CMK (cell line): ENCODE results near the gene LRRC37B.
"Not testable (repeated sequence)": the region's sequence is repeated elsewhere in the genome, so short reads cannot be mapped to it uniquely, and the experiment has no call there.

Experiments used
- DNase-seq: peaks from one replicate; pipeline ENCODE4 v3.0.0-alpha.2; 2010; ENCODE audit warnings: low read depth

The LRRC37B gene

DNA sequence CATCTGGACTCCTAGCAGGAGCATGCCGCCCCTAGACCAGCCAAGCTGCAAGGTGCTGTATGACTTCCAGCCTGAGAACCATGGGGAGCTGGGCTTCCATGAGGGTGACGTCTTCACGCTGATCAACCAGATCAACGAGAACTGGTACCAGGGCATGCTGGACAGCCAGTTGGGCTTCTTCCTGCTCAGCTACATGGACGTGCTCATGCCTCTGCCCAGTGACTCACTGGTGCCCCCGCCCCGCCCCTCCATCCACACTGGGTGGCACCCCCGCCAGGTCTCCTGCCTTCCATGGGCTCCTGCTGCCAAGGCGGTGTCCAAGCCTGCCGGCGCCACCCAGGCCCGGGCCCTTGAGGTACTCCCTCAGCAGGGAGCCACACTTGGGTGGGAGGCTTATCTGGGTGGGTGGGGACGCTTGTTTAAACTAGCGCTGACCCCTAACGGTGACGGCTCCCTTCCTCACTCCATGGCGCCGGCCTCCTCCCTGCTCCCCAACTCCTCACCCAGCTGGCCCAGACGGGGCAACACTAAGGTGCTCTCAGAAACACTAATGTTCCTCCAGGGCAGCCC lies 34.2 kb downstream of the LRRC37B start:
- DNase-seq = not testable (repeated sequence)

DNA sequence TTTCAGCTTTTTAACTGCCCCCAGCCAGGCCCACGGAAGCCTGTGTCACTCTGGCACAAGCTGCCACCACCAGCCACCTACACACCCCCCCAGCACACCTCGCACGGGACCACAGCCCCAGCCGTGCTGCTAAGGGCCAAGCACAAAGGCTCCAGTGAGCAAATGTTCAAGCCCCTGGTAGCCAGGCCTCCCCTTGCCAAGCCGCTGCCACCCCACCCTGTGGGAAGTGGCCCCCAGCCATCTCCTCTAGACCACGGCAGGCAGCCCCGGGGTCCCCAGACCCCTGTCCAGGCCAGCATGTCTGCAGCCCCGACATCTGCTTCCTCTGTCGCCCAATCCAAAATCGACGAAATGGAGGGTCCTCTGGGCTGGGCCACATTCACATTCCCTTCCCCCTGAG lies 35.1 kb downstream of the LRRC37B start:
- DNase-seq = not testable (repeated sequence)

DNA sequence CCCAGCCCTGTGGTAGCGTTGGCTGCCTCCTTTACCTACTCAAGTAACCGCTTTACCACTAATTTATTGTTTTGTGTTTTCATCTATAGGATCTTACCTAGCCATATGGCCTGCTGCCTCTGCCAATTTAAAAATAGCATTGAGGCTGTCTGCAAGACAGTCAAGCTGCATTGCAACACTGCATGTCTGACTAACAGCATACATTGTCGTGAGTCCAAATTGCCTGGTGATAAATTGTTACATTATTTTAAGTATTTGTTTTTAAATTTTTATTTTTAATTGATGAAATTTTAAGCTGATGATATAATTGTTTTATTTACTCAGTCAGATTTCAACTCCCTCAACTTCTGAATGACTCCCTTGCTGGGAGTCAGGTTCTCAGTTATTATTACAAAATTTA lies 38.4 kb downstream of the LRRC37B start:
- DNase-seq = not testable (repeated sequence)

DNA sequence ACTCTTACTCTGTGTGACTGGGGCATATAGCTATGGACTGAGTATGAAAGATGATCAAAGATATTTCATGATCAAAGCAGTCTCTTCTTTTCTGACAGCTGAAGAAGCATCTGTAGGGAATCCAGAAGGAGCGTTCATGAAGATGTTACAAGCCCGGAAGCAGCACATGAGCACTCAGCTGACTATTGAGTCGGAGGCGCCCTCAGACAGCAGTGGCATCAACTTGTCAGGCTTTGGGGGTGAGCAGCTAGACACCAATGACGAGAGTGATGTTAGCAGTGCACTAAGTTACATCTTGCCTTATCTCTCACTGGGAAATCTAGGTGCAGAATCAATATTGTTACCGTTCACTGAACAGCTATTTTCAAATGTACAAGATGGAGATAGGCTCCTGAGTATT lies 40.5 kb downstream of the LRRC37B start:
- DNase-seq = not testable (repeated sequence)

DNA sequence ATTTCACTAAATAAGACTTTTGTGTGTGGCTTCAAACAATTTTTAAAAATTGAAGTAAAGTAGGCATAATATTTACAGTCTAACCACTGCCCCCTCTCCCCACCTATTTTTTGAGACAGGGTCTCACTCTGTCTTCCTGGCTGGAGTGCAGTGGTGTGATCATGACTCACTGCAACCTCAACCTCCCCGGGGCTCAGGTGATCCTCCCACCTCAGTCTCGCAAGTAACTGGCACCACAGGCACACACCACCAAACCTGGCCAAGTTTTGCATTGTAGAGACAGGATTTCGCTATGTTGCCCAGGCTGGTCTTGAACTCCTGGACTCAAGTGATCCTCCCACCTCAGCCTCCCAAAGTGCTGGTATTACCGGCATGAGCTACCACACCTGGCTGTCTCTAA lies 47.8 kb downstream of the LRRC37B start:
- not testable (repeated sequence) for DNase-seq

DNA sequence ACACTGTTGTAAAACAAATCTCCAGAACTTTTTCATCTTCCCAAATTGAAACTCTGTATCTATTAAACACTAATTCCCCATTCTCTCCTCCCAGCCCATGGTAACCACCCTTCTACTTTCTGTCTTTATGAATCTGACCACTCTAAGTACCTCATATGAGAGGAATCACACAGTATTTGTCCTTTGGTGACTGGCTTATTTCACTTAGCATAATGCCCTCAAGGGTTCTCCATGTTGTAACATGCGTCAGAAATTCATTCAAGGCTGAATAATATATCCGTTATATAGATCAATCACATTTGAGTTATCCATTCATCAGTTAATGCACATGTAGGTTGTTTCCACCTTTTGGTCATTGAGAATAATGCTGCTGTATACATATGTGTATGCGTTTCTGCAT lies 48.2 kb downstream of the LRRC37B start:
- not testable (repeated sequence) for DNase-seq

DNA sequence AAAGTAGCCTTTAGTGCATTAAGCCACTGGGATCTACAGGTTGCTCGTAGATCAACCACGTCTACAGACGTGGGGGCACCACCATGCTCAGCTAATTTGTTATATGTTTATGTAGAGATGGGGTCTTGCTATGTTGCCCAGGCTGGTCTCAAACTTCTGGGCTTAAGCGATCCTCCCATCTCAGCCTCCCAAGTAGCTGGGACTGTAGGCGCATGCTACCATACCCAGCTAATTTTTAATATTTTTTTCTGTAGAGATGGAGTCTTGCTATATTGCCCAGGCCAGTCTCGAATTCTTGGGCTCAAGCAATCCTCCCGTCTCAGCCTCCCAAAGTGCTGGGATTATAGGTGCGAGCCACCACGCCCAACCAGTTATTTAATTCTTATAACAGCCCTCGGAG lies 49.3 kb downstream of the LRRC37B start:
- not testable (repeated sequence) for DNase-seq

DNA sequence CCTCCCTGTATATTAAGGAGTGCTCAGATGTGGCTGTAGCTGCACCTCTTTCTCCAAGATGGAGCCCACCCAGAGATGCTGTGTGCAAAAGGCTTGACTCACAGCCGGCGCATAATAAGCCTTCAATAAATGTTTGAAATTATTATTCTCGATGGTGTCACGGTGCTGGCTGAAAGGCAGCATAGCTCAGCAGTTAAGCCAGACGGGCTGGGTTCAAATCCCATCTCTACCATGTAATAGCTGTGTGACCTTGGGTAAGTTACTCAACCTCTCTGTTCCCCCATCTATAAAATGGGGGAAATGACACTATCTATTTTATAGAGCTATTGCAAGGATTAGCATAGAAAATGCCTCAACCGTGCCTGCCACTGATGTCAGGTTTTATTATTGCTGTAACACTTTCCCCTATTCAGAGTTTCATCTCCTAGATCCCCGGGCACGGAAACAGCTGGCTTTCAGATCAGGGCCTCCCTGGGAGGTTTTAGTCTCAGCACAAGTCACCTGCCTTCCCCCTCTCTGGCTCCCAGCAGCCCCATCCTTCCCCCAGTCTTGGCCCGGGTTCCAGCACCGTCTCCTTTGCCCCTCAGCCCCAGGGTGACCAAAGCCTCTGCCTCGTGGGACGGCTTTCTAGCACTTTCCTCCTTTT lies 50.4 kb downstream of the LRRC37B start:
- DNase-seq = not testable (repeated sequence)

DNA sequence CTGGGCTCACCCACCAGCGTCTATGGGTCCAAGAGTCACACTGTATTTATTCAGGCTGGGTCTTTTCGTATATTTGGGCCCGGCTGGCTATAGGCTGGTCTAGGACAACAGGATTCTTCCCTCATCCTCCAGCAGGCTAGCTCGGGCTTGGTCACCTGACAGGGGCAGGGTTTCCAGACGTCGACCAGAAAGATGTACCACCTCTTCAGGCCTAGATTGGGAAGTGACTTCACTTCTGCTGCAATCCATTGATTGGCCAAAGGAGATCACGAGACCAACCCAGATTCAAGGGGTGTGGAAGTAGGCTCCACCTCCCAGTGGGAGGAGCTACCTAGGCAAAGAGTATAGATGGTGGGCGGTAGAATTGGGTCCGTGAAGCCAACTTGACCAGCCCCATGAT lies 53.5 kb downstream of the LRRC37B start:
- not testable (repeated sequence) for DNase-seq

DNA sequence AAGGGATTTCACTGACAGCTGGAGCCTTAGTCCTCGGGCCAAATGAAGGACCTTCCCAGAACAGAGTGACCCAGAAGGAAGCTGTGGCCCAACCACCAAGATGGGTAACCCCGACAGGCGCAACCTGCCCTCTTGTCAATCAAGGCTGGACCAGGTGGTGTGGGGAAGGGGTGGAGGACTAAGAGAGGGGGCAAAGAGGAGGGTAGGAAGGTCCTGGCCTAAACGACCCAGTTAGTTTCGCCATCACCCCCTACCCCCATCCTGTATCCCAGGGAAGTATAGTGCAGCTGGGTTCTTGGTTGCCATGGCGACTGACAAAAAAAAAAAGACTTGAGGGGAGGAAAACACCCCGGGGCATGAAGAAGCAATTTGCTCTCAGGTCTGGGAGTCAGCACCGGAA lies 54.7 kb downstream of the LRRC37B start:
- not testable (repeated sequence) for DNase-seq

DNA sequence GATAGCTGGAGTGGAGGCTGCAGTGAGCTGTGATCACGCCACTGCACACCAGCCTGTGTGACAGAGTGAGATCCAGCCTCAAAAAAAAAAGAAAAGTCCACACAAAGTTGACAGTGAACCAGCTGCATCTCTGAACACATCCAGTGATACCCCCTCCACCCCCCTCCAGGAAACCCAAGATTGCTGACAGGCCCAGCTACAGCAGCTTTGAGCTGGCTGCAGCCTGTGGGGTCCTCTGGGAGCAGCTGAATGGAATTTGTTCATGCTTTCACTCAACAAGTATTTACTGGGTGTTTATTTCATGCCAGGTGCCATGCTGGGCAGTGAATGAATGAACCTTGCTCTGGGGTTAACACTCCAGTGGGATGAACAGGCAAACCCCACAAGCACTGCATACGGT lies 56.9 kb downstream of the LRRC37B start:
- DNase-seq = not testable (repeated sequence)

DNA sequence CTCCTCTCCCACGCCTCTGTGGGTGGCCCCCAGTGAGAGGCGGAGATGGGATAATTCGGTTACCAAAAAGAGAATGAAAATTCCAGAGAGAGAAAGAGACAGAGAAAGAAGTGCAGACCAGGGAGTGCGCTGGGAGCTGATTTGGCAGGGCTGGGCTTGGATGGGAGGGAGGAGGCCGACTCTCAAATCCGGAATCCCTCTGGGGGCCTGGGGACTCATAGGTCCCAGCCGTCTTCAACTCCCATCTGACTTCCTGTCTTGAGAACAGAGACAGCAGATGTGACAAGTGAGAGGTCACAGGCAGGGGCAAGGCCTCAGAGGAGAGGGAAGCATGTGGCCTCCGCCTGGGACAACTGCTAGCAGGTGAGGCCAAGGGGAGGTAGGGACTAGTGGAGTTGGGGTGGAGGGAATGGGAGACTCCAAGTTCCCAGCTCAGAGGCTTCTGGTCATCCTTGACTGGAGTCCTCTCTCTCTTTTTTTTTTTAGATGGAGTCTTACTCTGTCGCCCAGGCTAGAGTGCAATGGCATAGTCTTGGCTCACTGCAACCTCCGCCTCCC lies 59.0 kb downstream of the LRRC37B start:
- DNase-seq = not testable (repeated sequence)

DNA sequence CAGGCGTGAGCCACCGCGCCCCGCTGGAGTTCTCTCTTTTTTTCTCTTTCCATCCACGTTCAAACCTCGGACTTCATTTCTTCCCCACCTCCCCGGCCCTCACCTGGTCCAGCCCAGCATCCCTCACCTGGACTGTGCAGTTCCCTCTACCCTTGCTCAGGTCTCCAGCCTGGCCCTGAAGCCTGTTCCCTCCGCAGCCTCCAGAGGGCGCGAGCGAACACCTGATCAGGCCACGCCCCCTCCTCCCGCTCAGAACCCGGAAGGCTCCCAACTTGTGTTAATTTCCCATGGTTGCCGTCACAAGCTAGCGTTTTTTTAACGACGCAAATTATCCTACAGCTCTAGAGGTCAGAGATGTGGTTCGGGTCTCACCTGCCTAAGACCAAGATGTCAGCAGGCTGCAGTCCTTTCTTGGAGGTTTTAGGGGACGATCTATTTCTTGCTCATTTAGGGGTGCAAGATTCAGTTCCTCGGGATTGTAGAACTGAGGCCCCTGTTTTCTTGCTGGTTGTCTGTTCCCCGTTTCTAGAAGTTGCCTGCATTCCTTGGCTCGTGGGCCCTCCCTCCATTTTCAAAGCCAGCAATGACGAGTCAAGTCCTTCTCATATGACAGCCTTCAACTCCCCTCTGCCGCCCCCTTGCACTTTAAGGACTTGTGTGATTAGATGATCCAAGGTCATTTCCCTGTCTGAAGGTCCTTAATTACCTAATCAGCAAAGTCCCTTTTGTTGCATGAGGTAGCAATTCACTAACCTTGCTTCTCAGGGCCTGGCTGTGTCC lies 59.9 kb downstream of the LRRC37B start:
- DNase-seq = not testable (repeated sequence)

DNA sequence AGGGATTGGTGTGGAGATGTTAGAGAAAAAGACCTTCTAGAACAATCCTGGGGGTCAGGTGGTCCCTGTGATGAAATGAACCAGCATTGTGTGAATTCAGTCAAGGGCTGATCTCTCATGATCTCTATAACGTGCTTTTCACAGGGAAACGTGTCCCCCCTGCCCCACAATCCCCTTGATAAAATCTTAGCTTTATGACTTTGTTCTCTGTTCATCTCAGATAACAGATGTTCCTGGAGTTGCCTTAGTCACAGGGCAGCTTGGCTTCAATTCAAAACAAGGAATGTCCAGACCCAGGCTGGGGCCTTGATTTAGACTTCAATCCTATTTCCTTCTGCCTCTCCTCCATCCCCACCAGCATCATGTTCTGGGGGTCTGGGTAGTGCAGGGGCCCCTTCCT lies 61.9 kb downstream of the LRRC37B start:
- not testable (repeated sequence) for DNase-seq

DNA sequence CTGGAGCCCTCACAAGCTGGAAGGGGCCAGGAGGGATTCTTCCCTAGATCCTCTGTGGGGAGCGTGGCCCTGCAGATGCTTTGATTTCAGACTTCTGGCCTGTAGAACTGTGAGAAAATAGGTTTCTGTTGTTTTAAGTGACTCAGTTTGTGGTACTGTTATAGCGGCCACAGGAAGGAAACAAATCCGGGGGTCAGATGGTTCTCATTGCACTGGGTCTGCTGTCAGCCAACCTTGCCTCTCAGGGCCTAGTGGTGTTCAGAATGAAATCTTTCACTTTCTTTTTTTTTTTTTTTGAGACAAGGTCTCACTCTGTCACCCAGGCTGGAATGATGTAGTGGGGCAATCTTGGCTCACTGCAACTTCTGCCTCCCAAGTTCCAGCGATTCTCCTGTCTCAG lies 64.8 kb downstream of the LRRC37B start:
- DNase-seq = not testable (repeated sequence)

DNA sequence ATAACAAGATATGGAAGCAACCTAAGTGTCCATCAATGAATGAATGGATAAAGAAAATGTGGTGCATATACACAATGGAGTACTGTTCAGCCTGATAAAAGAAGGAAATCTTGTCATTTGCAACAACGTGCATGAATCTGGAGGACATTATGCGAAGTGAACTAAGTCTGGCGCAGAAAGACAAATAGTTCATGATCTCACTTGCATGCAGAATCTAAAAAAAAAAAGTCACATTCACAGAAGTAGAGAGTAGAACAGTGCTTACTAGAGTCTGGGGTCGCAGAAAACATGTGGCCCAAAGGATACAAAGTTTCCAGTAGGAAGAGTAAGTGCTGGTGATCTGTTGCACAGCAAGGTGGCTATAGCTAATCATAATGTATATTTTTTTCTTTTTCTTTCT lies 65.9 kb downstream of the LRRC37B start:
- not testable (repeated sequence) for DNase-seq

DNA sequence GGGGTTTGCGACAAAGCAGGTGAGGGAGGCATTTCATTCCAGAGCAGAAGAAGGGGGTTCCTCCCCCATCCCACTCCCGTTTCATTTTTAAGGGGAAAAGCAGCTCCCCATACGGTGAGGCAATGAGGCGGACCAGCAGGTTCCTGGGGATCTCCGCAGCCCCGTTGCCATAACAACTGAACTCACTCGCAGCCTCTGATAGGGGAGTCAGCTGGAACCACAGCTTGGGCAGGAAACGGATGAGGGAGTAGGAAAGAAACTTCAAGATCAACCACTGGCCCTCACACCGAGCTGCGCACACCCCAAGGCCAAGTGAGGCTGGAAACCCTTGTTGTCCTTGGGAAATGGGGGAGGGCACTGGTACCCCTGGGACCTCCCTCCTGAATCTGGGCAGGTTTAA lies 72.6 kb downstream of the LRRC37B start:
- DNase-seq = peak; percentile 75

DNA sequence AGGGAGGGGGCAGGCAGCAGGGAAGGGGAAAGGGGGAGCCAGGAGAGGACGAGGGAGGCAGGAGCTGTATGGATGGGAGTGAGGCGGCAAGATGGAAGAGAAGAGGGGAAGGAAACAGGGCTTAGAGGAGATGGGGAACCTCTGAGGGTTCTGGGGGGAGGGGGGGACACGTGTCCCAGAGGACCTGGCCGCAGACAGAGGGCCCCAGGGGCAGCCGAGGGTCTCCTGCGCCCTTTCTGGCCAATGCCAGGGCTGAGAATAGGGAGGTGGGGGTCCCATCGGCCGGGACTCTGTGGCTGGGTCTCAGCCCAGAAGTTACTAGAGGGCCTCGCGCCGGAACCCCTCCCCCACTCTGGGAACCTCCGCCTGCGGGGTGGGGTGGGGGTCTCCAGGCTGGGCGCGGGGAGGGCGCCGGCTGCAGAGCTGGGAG lies 76.4 kb downstream of the LRRC37B start:
- DNase-seq = not testable (repeated sequence)

DNA sequence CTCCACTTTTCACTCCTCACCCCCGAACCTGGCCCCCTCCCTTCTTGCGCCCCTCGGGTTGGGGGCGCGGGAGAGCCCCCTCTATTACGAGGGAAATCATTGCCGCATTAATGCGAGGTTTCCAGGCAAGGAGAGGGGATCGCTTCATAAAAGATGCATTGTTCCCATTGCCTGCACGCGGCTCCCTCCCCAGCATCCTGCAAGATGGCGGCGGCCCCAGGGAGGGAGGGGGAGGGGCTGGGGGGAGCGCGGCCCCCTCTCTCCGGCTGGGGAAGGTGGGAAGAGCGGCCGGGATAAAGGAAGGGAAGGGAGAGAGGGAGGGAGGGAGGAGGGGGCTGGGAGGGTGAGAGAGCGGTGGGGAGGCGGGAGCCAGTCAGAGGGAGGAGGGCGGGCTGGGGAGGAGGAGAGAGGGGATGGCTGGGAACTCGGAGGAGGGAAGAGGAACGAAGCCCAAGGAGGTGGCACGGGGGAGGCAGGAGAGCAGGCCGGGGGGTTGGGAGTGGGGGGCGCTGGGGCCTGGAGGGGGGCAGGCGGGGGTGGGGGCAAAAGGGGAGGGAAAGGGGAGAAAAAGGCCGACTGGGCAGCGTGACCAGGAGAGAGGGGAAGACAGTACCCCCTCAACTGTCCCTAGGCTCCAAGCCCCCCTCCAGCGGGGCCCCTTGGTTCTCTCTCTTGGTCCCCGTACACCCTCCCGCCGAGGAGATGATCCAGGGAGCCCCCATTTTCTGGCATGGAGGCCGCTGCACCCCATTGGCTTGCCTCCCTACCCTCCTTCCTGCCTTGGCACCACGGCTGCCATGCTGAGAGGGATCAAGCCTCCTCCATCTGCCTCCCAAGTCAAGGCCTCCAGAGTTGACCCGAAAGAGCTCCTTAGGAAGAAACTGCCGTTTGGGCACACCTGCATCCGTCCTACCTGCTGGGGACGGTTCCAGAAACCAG lies 77.1 kb downstream of the LRRC37B start:
- peak; percentile 14 for DNase-seq

DNA sequence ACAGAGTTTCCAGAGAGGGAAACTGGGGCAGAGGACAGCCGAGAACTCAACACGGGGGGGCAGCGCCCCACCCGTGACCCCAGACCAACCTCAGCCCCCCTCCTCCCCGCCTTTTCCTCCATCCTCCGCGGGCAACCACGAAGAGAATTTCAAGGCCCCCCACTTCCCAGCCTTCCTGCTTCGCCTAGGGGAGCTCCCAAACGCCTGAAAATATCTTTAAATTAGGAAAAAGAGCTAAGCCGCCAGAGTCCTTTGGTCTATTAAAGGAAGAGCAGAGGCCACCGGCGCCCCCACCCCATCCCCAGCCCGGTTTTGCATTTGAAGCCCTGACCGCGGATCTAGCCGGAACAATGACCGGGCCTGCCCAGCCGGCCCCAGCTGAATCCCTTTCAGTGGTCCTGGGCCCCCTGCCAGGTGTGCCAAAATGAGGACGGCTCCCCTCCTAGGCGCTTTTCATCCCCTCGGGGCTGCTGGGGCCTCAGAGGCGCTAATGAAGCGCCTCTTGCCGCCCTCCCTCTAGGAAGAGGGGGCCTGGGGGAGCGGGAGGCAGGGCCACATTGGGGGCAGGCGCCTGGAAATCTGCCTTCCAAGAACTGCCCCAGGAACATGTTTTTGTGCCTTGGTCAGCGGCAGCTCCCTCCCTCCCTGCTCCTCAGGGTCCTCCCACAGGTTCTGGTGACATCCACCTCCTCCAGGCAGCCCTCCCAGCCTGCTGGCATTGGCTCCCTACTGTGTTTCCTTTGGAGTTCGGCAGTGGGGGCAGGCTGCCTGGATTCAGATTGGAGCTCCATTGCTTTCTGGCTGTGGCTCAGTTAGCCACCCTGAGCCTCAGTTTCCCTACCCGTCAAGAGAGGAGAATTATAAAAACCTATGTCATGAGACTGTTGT lies 78.0 kb downstream of the LRRC37B start:
- not testable (repeated sequence) for DNase-seq

DNA sequence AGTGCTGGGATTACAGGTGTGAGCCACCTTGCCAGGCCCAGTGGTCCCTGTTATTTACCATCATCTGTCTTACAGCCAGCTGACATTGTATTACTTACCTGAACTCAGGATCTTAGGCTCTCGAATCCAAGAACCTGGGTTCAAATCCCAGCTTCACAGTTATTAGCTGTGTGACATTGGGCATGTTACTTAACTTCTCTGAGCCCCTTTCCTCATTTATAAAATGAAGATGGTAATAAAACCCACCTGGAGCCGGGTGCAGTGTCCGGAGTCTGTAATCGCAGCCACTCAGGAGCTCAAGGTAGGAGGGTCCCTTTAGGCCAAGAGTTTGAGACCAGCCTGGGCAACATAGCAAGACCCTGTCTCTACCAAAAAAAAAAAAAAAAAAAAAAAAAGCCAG lies 79.7 kb downstream of the LRRC37B start:
- DNase-seq = not testable (repeated sequence)
